Anterior cingulate cortex (tissue), 58 donors: ENCODE results near the gene OR8B12.
"Not testable (repeated sequence)": the region's sequence is repeated elsewhere in the genome, so short reads cannot be mapped to it uniquely, and the experiment has no call there.

ENCODE experiments used
- DNase-seq, 58 donors: peaks; one replicate each; lab custom pipeline; 2025; lab: John Stamatoyannopoulos, UW

OR8B12 gene

GRCh38 chr11:124534051-124534450, 9.4 kb downstream of the OR8B12 start:
- DNase-seq = no peak

GRCh38 chr11:124533626-124534025, 9.8 kb downstream of the OR8B12 start:
- no peak for DNase-seq

- no peak for DNase-seq
These were observed 23.0 kb downstream of the OR8B12 start for GRCh38 chr11:124520550-124520854.

- no peak for DNase-seq
These were observed 23.5 kb downstream of the OR8B12 start for GRCh38 chr11:124519850-124520549.

- peak in 7 of 58 donors; percentile 1 to 73 (median 12) for DNase-seq
These were observed 24.4 kb downstream of the OR8B12 start for GRCh38 chr11:124518989-124519451.

- no peak for DNase-seq
These were observed 26.1 kb downstream of the OR8B12 start for GRCh38 chr11:124517314-124517713.

GRCh38 chr11:124514675-124515074, 28.8 kb downstream of the OR8B12 start:
- not testable (repeated sequence) for DNase-seq

GRCh38 chr11:124514131-124514530, 29.3 kb downstream of the OR8B12 start:
- DNase-seq = no peak

- no peak for DNase-seq
These were observed 31.7 kb downstream of the OR8B12 start for GRCh38 chr11:124511745-124512144.

GRCh38 chr11:124510279-124510678, 33.2 kb downstream of the OR8B12 start:
- DNase-seq = no peak

- peak in 9 of 58 donors; percentile 7 to 67 (median 16) for DNase-seq
These were observed 43.7 kb downstream of the OR8B12 start for GRCh38 chr11:124499711-124500110.

- no peak for DNase-seq
These were observed 50.3 kb downstream of the OR8B12 start for GRCh38 chr11:124493016-124493655.
